Glutamatergic neuron (in vitro differentiated cells): ENCODE results near the gene DNAJC10. TPM values are rescaled to one million over a fixed set of nuclear protein-coding genes. Genes with fewer than 3 reads are reported as not detected.

Source experiments
- DNase-seq: peaks from one replicate; pipeline ENCODE4 v3.0.0; 2022
- H3K27ac Mint-ChIP-seq: one replicate; pipeline ENCODE4 v1.8.0; 2020; ENCODE audit warnings: mild to moderate bottlenecking, mixed read lengths, inconsistent platforms; ENCODE audit not compliant: unreplicated experiment
- H3K27me3 Mint-ChIP-seq: one replicate; pipeline ENCODE4 v1.8.0; 2020; ENCODE audit warnings: mild to moderate bottlenecking, moderate library complexity, mixed read lengths, inconsistent platforms; ENCODE audit not compliant: unreplicated experiment
- H3K36me3 Mint-ChIP-seq: one replicate; pipeline ENCODE4 v1.8.0; 2020; ENCODE audit warnings: mild to moderate bottlenecking, mixed read lengths, inconsistent platforms; ENCODE audit not compliant: unreplicated experiment
- H3K4me1 Mint-ChIP-seq: one replicate; pipeline ENCODE4 v1.8.0; 2020; ENCODE audit warnings: mild to moderate bottlenecking, low read depth, mixed read lengths, inconsistent platforms; ENCODE audit not compliant: unreplicated experiment
- H3K4me3 Mint-ChIP-seq: one replicate; pipeline ENCODE4 v1.8.0; 2020; ENCODE audit warnings: mild to moderate bottlenecking, mixed read lengths, inconsistent platforms; ENCODE audit not compliant: unreplicated experiment
- H3K9me3 Mint-ChIP-seq: one replicate; pipeline ENCODE4 v1.8.0; 2020; ENCODE audit warnings: mild to moderate bottlenecking, moderate library complexity, mixed read lengths, inconsistent platforms; ENCODE audit not compliant: unreplicated experiment
- CTCF ChIP-seq: fragments of 200-600 bp; sonication (generic); IDR thresholded peaks from one replicate; pipeline ENCODE4 v1.5.0; 2021; ENCODE audit not compliant: partially characterized antibody, unreplicated experiment
- total RNA-seq: library from RNA; stranded (reverse); fragmentation: NEBNext Ultra II Directional; extraction: Animal tissue kit (Norgen Biotek cat#: 25700); gene quantifications from one replicate; pipeline ENCODE4 v1.2.1, GENCODE V29; 2021; ENCODE audit not compliant: unreplicated experiment

The DNAJC10 gene
- total RNA-seq, 1 donor from 2014 or later, result 63.0 TPM

GRCh38 chr2:182827182-182827879 lies 111.3 kb downstream of the DNAJC10 start:
- Mint-ChIP-seq H3K9me3 (no peaks in the 10 kb centered on the region), H3K36me3 (no peaks in the 10 kb centered on the region), H3K27ac (no peak overlapping the region), H3K4me3 (no peak overlapping the region), H3K4me1 (peaks cover 12% of the 10 kb centered on the region), H3K27me3 (no peaks in the 10 kb centered on the region)
- DNase-seq, result no peak
- TF ChIP-seq CTCF, result no peak

GRCh38 chr2:182831101-182831500 lies 115.0 kb downstream of the DNAJC10 start:
- H3K9me3 Mint-ChIP-seq, result no peaks in the 10 kb centered on the region
- no peaks in the 10 kb centered on the region for H3K36me3 Mint-ChIP-seq
- H3K27me3 Mint-ChIP-seq, result no peaks in the 10 kb centered on the region
- H3K27ac Mint-ChIP-seq, result peak overlapping the region; percentile 45
- TF ChIP-seq CTCF, result no peak
- peaks cover 12% of the 10 kb centered on the region for H3K4me1 Mint-ChIP-seq
- H3K4me3 Mint-ChIP-seq, result no peak overlapping the region
- no peak for DNase-seq

GRCh38 chr2:182831921-182832320 lies 115.9 kb downstream of the DNAJC10 start:
- H3K4me1 Mint-ChIP-seq, result peaks cover 12% of the 10 kb centered on the region
- H3K27ac Mint-ChIP-seq, result peak overlapping the region; percentile 12
- no peak overlapping the region for H3K4me3 Mint-ChIP-seq
- H3K27me3 Mint-ChIP-seq, result no peaks in the 10 kb centered on the region
- no peaks in the 10 kb centered on the region for H3K9me3 Mint-ChIP-seq
- H3K36me3 Mint-ChIP-seq, result no peaks in the 10 kb centered on the region
- DNase-seq, result no peak
- no peak for TF ChIP-seq CTCF

GRCh38 chr2:182833084-182833854 lies 117.2 kb downstream of the DNAJC10 start:
- H3K4me3 Mint-ChIP-seq, result no peak overlapping the region
- no peaks in the 10 kb centered on the region for H3K9me3 Mint-ChIP-seq
- no peak for DNase-seq
- H3K27ac Mint-ChIP-seq, result no peak overlapping the region
- no peaks in the 10 kb centered on the region for H3K27me3 Mint-ChIP-seq
- H3K36me3 Mint-ChIP-seq, result no peaks in the 10 kb centered on the region
- no peak for TF ChIP-seq CTCF
- peaks cover 12% of the 10 kb centered on the region for H3K4me1 Mint-ChIP-seq

- Mint-ChIP-seq H3K27me3 (no peaks in the 10 kb centered on the region), H3K27ac (no peak overlapping the region), H3K4me1 (peaks cover 12% of the 10 kb centered on the region), H3K4me3 (no peak overlapping the region), H3K36me3 (no peaks in the 10 kb centered on the region), H3K9me3 (no peaks in the 10 kb centered on the region)
- TF ChIP-seq CTCF, result no peak
- no peak for DNase-seq
These were observed 118.2 kb downstream of the DNAJC10 start for GRCh38 chr2:182834293-182834692.
